ENCODE results near the gene DPPA3. TPM values are rescaled to one million over a fixed set of nuclear protein-coding genes. Genes with fewer than 3 reads are reported as not detected.

DPPA3 gene
- total RNA-seq, 1 experiment from 2014 or later: not detected

- H3K27me3 ChIP-seq (ENCODE audit: control insufficient read depth, insufficient read depth, low read length): no peaks in the 10 kb centered on the region
- ChIA-PET POLR2A (no interaction called here), CTCF (no interaction called here)
- no peak for ATAC-seq
- no peak for DNase-seq (ENCODE audit: low read depth, low spot score)
- no peak overlapping the region for H3K4me3 ChIP-seq (ENCODE audit: low read depth in 2 of 2, low read length in 2 of 2)
- no peak for TF ChIP-seq TCF7L2 (IDR thresholded peaks at IDR 0.05; ENCODE audit: low read depth, low read length)
- no peak for TF ChIP-seq CTCF (IDR thresholded peaks at IDR 0.05)
- TF ChIP-seq POLR2AphosphoS5 (IDR thresholded peaks at IDR 0.05; ENCODE audit: low read depth, low read length): no peak
- TF ChIP-seq SIN3A (IDR thresholded peaks at IDR 0.05; ENCODE audit: borderline replicate concordance, insufficient read depth, low read depth, low read length): no peak
- TF ChIP-seq REST (IDR thresholded peaks at IDR 0.05; ENCODE audit: insufficient read depth in 1 of 2, low read depth in 2 of 2, low read length in 1 of 2): no peak
- intact Hi-C loops (cut with micrococcal nuclease; ENCODE audit: unreplicated experiment): no loop called here
- no peaks in the 10 kb centered on the region for H3K36me3 ChIP-seq (ENCODE audit: control insufficient read depth, insufficient read depth, low read length)
- H3K4me1 ChIP-seq (ENCODE audit: control insufficient read depth, insufficient read depth, low read length): no peaks in the 10 kb centered on the region
- no peaks in the 10 kb centered on the region for H3K9me3 ChIP-seq (ENCODE audit: control insufficient read depth, insufficient read depth, low read depth, low read length)
- no TSS peak for BruUV-seq (replicated peaks)
- in situ Hi-C loops (cut with HindIII; ENCODE audit: low pct_unique_long_range_greater_than_20kb, low sequenced_read_pairs): no loop called here
- H3K27ac ChIP-seq (ENCODE audit: low read length): no peak overlapping the region
Observed at GRCh38 chr12:7705846-7706245, 5.4 kb upstream of the DPPA3 start.

- Histone ChIP-seq H3K27ac (ENCODE audit: low read length) (no peak overlapping the region), H3K4me1 (ENCODE audit: control insufficient read depth, insufficient read depth, low read length) (no peaks in the 10 kb centered on the region), H3K36me3 (ENCODE audit: control insufficient read depth, insufficient read depth, low read length) (no peaks in the 10 kb centered on the region), H3K27me3 (ENCODE audit: control insufficient read depth, insufficient read depth, low read length) (no peaks in the 10 kb centered on the region), H3K9me3 (ENCODE audit: control insufficient read depth, insufficient read depth, low read depth, low read length) (no peaks in the 10 kb centered on the region), H3K4me3 (ENCODE audit: low read depth in 2 of 2, low read length in 2 of 2) (no peak overlapping the region)
- POLR2A ChIA-PET: no interaction called here
- no peak for DNase-seq (ENCODE audit: low read depth, low spot score)
- intact Hi-C loops (cut with micrococcal nuclease; ENCODE audit: unreplicated experiment) (no loop called here), in situ Hi-C loops (cut with HindIII; ENCODE audit: low pct_unique_long_range_greater_than_20kb, low sequenced_read_pairs) (no loop called here)
- no peak for TF ChIP-seq SIN3A (IDR thresholded peaks at IDR 0.05; ENCODE audit: borderline replicate concordance, insufficient read depth, low read depth, low read length)
- TF ChIP-seq POLR2AphosphoS5 (IDR thresholded peaks at IDR 0.05; ENCODE audit: low read depth, low read length): no peak
- TF ChIP-seq CTCF (IDR thresholded peaks at IDR 0.05): no peak
- no peak for TF ChIP-seq TCF7L2 (IDR thresholded peaks at IDR 0.05; ENCODE audit: low read depth, low read length)
- no peak for TF ChIP-seq REST (IDR thresholded peaks at IDR 0.05; ENCODE audit: insufficient read depth in 1 of 2, low read depth in 2 of 2, low read length in 1 of 2)
- no TSS peak for BruUV-seq (replicated peaks)
- ATAC-seq: no peak
- CTCF ChIA-PET: no interaction called here
Observed at GRCh38 chr12:7709969-7710675, 1.1 kb upstream of the DPPA3 start.

All from Panc1 (cell line).